ENCODE measurements around the gene SERPINE1.

SERPINE1 gene

GRCh38 chr7:101169110-101169837 is 42.4 kb downstream of the SERPINE1 start (continued):
- peak; percentile 60 for TF ChIP-seq ZFP69B (tag by site-specific recombination; IDR thresholded peaks at IDR 0.05)
- TF ChIP-seq ZNF366 (tag by site-specific recombination; conservative IDR thresholded peaks at IDR 0.05): peak; percentile 92
- TF ChIP-seq ZFP37 (tag by site-specific recombination; IDR thresholded peaks at IDR 0.05): peak; percentile 53
- peak; percentile 25; the same call in 1 of the 2 replicates for TF ChIP-seq ZNF843 (tag by site-specific recombination; IDR thresholded peaks at IDR 0.05)
- TF ChIP-seq SP2 (tag by site-specific recombination; IDR thresholded peaks at IDR 0.05): no peak
- TF ChIP-seq ZFHX2 (tag by site-specific recombination; conservative IDR thresholded peaks at IDR 0.05): peak; percentile 91
- peak; percentile 14; the same call in 1 of the 2 replicates for TF ChIP-seq PRDM4 (tag by site-specific recombination; IDR thresholded peaks at IDR 0.05)
- no peak for TF ChIP-seq ZNF19 (tag by site-specific recombination; IDR thresholded peaks at IDR 0.05; ENCODE audit: low read depth)
- 0 out of 2 replicates have a peak, but pooled peaks have one; percentile 9 for TF ChIP-seq ZBTB21 (tag by site-specific recombination; IDR thresholded peaks at IDR 0.05)
- peak; percentile 78 for TF ChIP-seq PRDM1 (tag by site-specific recombination; IDR thresholded peaks at IDR 0.05)
- no peak for TF ChIP-seq ZBTB49 (tag by site-specific recombination; IDR thresholded peaks at IDR 0.05; ENCODE audit: low read depth)
- TF ChIP-seq ZSCAN23 (tag by site-specific recombination; IDR thresholded peaks at IDR 0.05): peak; percentile 84
- TF ChIP-seq ZNF600 (tag by site-specific recombination; IDR thresholded peaks at IDR 0.05): no peak
- peak; percentile 86 for TF ChIP-seq PATZ1 (tag by site-specific recombination; IDR thresholded peaks at IDR 0.05)
- peak; percentile 66 for TF ChIP-seq ZNF280D (tag by site-specific recombination; IDR thresholded peaks at IDR 0.05)
- TF ChIP-seq ZNF660 (tag by site-specific recombination; IDR thresholded peaks at IDR 0.05): no peak
- no peak for TF ChIP-seq ZNF514 (tag by site-specific recombination; IDR thresholded peaks at IDR 0.05)
- peak; percentile 47; the same call in 1 of the 2 replicates for TF ChIP-seq RBAK (tag by site-specific recombination; IDR thresholded peaks at IDR 0.05)
- TF ChIP-seq ZNF785 (tag by site-specific recombination; IDR thresholded peaks at IDR 0.05): no peak
- TF ChIP-seq ZNF747 (tag by site-specific recombination; IDR thresholded peaks at IDR 0.05): 0 out of 2 replicates have a peak, but pooled peaks have one; percentile 73
- no peak for TF ChIP-seq ZNF132 (tag by site-specific recombination; IDR thresholded peaks at IDR 0.05; ENCODE audit: borderline replicate concordance)
- TF ChIP-seq ZNF658 (tag by site-specific recombination; IDR thresholded peaks at IDR 0.05): no peak
- TF ChIP-seq INSM2 (tag by site-specific recombination; IDR thresholded peaks at IDR 0.05): peak; percentile 72
- TF ChIP-seq ZNF423 (tag by site-specific recombination; IDR thresholded peaks at IDR 0.05): no peak

Data from HEK293 (cell line).